Small intestine (tissue), 7 donors: ENCODE results near the gene ITGAL. TPM values are rescaled to one million over a fixed set of nuclear protein-coding genes. Genes with fewer than 3 reads are reported as not detected.
"Not testable (repeated sequence)": the region's sequence is repeated elsewhere in the genome, so short reads cannot be mapped to it uniquely, and the experiment has no call there.

Experiments used
- DNase-seq, 2 donors: peaks; one replicate each; pipeline versions ENCODE4 v3.0.0 to v3.0.0-alpha.2; 2013
- FAIRE-seq: peaks from 2 replicates; lab custom pipeline; 2012; peaks lifted over from hg19 to GRCh38; lab: Jason Lieb, UNC
- H3K27ac ChIP-seq, 3 donors: one replicate each; pipeline ENCODE4 v1.5.1; 2013; ENCODE audit warnings: low read length in 2 of 3, mild to moderate bottlenecking in 2 of 3, control low read depth in 1 of 3, inconsistent platforms in 1 of 3, low read depth in 1 of 3, moderate library complexity in 1 of 3
- H3K27me3 ChIP-seq, 3 donors: one replicate each; pipeline ENCODE4 v1.6.1; 2013; ENCODE audit warnings: low read length in 3 of 3, inconsistent platforms in 1 of 3; ENCODE audit not compliant: control insufficient read depth in 3 of 3, insufficient read depth in 3 of 3
- H3K36me3 ChIP-seq, 3 donors: one replicate each; pipeline ENCODE4 v1.6.1; 2013; ENCODE audit warnings: low read length in 3 of 3, inconsistent platforms in 1 of 3, low read depth in 1 of 3, mild to moderate bottlenecking in 1 of 3, moderate library complexity in 1 of 3; ENCODE audit not compliant: control insufficient read depth in 3 of 3, insufficient read depth in 2 of 3
- H3K4me1 ChIP-seq, 3 donors: one replicate each; pipeline ENCODE4 v1.6.1; 2013; ENCODE audit warnings: low read length in 2 of 3, inconsistent platforms in 1 of 3, low read depth in 1 of 3, mild to moderate bottlenecking in 1 of 3, moderate library complexity in 1 of 3; ENCODE audit not compliant: control insufficient read depth in 3 of 3, insufficient read depth in 2 of 3
- H3K4me3 ChIP-seq, 3 donors: one replicate each; pipeline ENCODE4 v1.5.1; 2013; ENCODE audit warnings: low read length in 3 of 3, control low read depth in 1 of 3, inconsistent platforms in 1 of 3, low read depth in 1 of 3, mild to moderate bottlenecking in 1 of 3, moderate library complexity in 1 of 3
- H3K9me3 ChIP-seq, 2 donors: one replicate each; pipeline ENCODE4 v1.6.1; 2013; ENCODE audit warnings: low read depth in 1 of 2, low read length in 1 of 2; ENCODE audit not compliant: control insufficient read depth in 2 of 2, insufficient read depth in 1 of 2
- WGBS, 3 donors: extraction: QIAGEN DNeasy Blood & Tissue Kit; methylation state at CpG; one replicate each; pipeline ENCODE4 v1.1.7; 2013; 5-methylcytosine and 5-hydroxymethylcytosine counted together
- polyA plus RNA-seq, 4 donors: library from polyadenylated mRNA; stranded (reverse) in 3 of 4; unstranded in 1 of 4; fragments of 200-250 nt in 3 of 4; fragments of 120-200 nt in 1 of 4; gene quantifications; one replicate each; pipeline versions ENCODE4 v1.2.1 to v1.2.3, GENCODE V29; 2013
- donor health status: healthy with polysubstance abuse.
- donor health status: control.
- donor health status: control.
- donor health status: Bipolar disorder and iron deficiency.
- donor health status: healthy.

ITGAL gene
- polyA plus RNA-seq, 4 donors: 1.1 to 4.1 (median 2.6) TPM

- 27 to 62% (median 30%) methylated on average over 12 of the region's 12 CpGs for WGBS, 3 donors
- Histone ChIP-seq H3K9me3 (peaks cover 0 to 31% of the 10 kb centered on the region in 2 donors), H3K4me3 (no peak overlapping the region), H3K27ac (peak overlapping the region; percentile 62 to 88 (median 87)), H3K4me1 (peaks cover 0 to 57% (median 15%) of the 10 kb centered on the region in 3 donors), H3K36me3 (peaks cover 0 to 21% (median 0%) of the 10 kb centered on the region in 3 donors), H3K27me3 (no peaks in the 10 kb centered on the region)
- FAIRE-seq (no peak), DNase-seq (peak; percentile 90 to 91)
Observed at GRCh38 chr16:30447512-30448226, 24.9 kb upstream of the ITGAL start.

GRCh38 chr16:30449116-30449435 is 23.5 kb upstream of the ITGAL start:
- 82 to 94% (median 87%) methylated on average over 3 of the region's 3 CpGs for WGBS, 3 donors
- no peak for FAIRE-seq
- Histone ChIP-seq H3K36me3 (peaks cover 0 to 11% (median 0%) of the 10 kb centered on the region in 3 donors), H3K9me3 (peaks cover 0 to 22% of the 10 kb centered on the region in 2 donors), H3K27me3 (no peaks in the 10 kb centered on the region), H3K4me3 (no peak overlapping the region), H3K4me1 (peaks cover 0 to 62% (median 13%) of the 10 kb centered on the region in 3 donors), H3K27ac (no peak overlapping the region)
- no peak for DNase-seq

- not testable (repeated sequence) for H3K9me3 ChIP-seq, H3K27me3 ChIP-seq, H3K36me3 ChIP-seq, FAIRE-seq, DNase-seq, H3K4me3 ChIP-seq
- Histone ChIP-seq H3K4me1 (peaks cover 0 to 42% (median under 1%) of the 10 kb centered on the region in 3 donors), H3K27ac (peak overlapping the region; percentile 37 to 50 (median 48))
- 21 to 51% (median 39%) methylated on average over 20 of the region's 20 CpGs for WGBS, 3 donors
Observed at GRCh38 chr16:30452709-30453580, 19.6 kb upstream of the ITGAL start.

GRCh38 chr16:30456302-30456701 is 16.2 kb upstream of the ITGAL start:
- no peak overlapping the region for H3K27ac ChIP-seq

GRCh38 chr16:30457256-30457655 is 15.3 kb upstream of the ITGAL start:
- Histone ChIP-seq H3K36me3 (no peaks in the 10 kb centered on the region), H3K27me3 (no peaks in the 10 kb centered on the region), H3K27ac (no peak overlapping the region), H3K4me1 (peaks cover 2 to 34% (median 3%) of the 10 kb centered on the region in 3 donors), H3K9me3 (no peaks in the 10 kb centered on the region), H3K4me3 (no peak overlapping the region)
- DNase-seq (peak in 1 of 2 donors; percentile 49), FAIRE-seq (no peak)
- WGBS, 3 donors: 79 to 93% (median 81%) methylated on average over 1 of the region's 1 CpG

More at GRCh38 chr16:30456302-30456701, 16.2 kb upstream of the ITGAL start:
- Histone ChIP-seq H3K4me1 (peaks cover 2 to 35% (median 3%) of the 10 kb centered on the region in 3 donors), H3K9me3 (no peaks in the 10 kb centered on the region), H3K4me3 (no peak overlapping the region), H3K27me3 (no peaks in the 10 kb centered on the region), H3K36me3 (no peaks in the 10 kb centered on the region)
- no peak for DNase-seq
- WGBS, 3 donors: 71 to 100% (median 84%) methylated on average over 1 of the region's 1 CpG
- FAIRE-seq: no peak

GRCh38 chr16:30457743-30458560 is 14.6 kb upstream of the ITGAL start:
- Histone ChIP-seq H3K4me3 (no peak overlapping the region), H3K4me1 (peaks cover 2 to 29% (median 3%) of the 10 kb centered on the region in 3 donors), H3K36me3 (no peaks in the 10 kb centered on the region), H3K9me3 (no peaks in the 10 kb centered on the region), H3K27ac (no peak overlapping the region), H3K27me3 (no peaks in the 10 kb centered on the region)
- 86 to 89% (median 88%) methylated on average over 16 of the region's 16 CpGs for WGBS, 3 donors
- FAIRE-seq (no peak), DNase-seq (no peak)

- no peak overlapping the region for H3K4me3 ChIP-seq
- peak overlapping the region in 2 of 3 donors; percentile 24 to 59 for H3K27ac ChIP-seq
- peaks cover 2 to 22% (median 3%) of the 10 kb centered on the region in 3 donors for H3K4me1 ChIP-seq
- H3K36me3 ChIP-seq: no peaks in the 10 kb centered on the region
- 46 to 57% (median 54%) methylated on average over 20 to 22 of the region's 22 CpGs for WGBS, 3 donors
- DNase-seq (peak; percentile 51 to 72), FAIRE-seq (no peak)
- no peaks in the 10 kb centered on the region for H3K9me3 ChIP-seq
- no peaks in the 10 kb centered on the region for H3K27me3 ChIP-seq
Observed at GRCh38 chr16:30458561-30459394, 13.8 kb upstream of the ITGAL start.
